ENCODE data around the gene ATF3.

ATF3 gene

GRCh38 chr1:212601524-212601923 is 7.0 kb upstream of the ATF3 start:
- no peak for DNase-seq
- Histone ChIP-seq H3K36me3 (replicated peaks) (no peaks in the 10 kb centered on the region), H3K27me3 (replicated peaks) (peaks cover 33% of the 10 kb centered on the region), H3K4me3 (ENCODE audit: low read depth, low read length) (no peak overlapping the region), H3K27ac (no peak overlapping the region)
- in situ Hi-C loops (cut with HindIII; ENCODE audit: low pct_ligation_motif_present, low sequenced_read_pairs) = no loop called here
- TF ChIP-seq, protein P1, sequence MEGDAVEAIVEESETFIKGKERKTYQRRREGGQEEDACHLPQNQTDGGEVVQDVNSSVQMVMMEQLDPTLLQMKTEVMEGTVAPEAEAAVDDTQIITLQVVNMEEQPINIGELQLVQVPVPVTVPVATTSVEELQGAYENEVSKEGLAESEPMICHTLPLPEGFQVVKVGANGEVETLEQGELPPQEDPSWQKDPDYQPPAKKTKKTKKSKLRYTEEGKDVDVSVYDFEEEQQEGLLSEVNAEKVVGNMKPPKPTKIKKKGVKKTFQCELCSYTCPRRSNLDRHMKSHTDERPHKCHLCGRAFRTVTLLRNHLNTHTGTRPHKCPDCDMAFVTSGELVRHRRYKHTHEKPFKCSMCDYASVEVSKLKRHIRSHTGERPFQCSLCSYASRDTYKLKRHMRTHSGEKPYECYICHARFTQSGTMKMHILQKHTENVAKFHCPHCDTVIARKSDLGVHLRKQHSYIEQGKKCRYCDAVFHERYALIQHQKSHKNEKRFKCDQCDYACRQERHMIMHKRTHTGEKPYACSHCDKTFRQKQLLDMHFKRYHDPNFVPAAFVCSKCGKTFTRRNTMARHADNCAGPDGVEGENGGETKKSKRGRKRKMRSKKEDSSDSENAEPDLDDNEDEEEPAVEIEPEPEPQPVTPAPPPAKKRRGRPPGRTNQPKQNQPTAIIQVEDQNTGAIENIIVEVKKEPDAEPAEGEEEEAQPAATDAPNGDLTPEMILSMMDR (IDR thresholded peaks at IDR 0.05; ENCODE audit: low read depth, low read length, missing control alignments) = no peak

- Histone ChIP-seq H3K36me3 (replicated peaks) (no peaks in the 10 kb centered on the region), H3K4me3 (ENCODE audit: low read depth, low read length) (no peak overlapping the region), H3K27me3 (replicated peaks) (peaks cover 44% of the 10 kb centered on the region), H3K27ac (peak overlapping the region; percentile 1)
- no peak for DNase-seq
- in situ Hi-C loops (cut with HindIII; ENCODE audit: low pct_ligation_motif_present, low sequenced_read_pairs) = no loop called here
- TF ChIP-seq, protein P1 (IDR thresholded peaks at IDR 0.05; ENCODE audit: low read depth, low read length, missing control alignments) = no peak
These were observed 2.8 kb upstream of the ATF3 start for GRCh38 chr1:212605441-212606394.

DNA sequence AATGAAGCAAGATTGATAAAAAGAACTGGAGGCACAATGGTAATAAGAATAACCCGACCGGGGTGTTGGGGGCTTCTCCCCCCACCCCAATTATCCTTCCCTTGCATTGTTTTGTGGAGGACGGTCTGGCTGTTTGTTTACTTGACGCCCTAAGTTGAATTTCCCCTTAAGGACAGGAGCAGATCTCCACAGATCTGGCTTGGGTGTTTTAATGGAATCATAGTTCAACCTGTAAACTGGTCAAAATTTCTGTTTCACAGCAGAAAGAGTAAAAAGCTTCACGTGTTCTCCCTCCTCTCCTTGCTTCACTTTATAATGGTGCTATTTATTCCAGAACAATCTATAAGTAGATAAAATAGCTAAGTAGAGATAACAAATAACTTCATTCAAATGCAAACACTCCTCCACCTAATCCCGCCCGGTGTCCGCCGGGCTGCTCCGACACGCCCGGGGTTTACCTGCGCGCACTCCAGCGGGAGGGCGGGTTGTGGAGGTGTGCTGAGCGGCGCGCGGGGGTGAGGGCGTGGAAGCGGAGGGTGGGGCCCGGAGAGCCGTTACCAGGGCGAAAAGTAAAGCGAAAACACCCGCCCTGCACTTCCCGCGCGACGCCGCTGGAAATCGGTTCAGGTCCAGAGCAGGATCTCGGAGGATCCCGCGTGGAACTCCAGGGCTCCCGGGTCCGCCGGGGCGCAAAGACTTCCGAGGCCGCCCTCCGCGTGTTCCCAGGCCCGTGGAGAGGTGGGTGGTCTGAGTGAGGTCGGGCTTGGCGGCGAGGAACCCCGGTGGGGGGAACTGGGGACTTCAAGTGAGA is 2.0 kb upstream of the ATF3 start:
- H3K4me3 ChIP-seq (ENCODE audit: low read depth, low read length) = peak overlapping the region; percentile 9
- no peaks in the 10 kb centered on the region for H3K36me3 ChIP-seq (replicated peaks)
- H3K27me3 ChIP-seq (replicated peaks) = peaks cover 42% of the 10 kb centered on the region
- H3K27ac ChIP-seq = no peak overlapping the region
- in situ Hi-C loops (cut with HindIII; ENCODE audit: low pct_ligation_motif_present, low sequenced_read_pairs) = no loop called here
- TF ChIP-seq, protein P1 (IDR thresholded peaks at IDR 0.05; ENCODE audit: low read depth, low read length, missing control alignments) = no peak
- no peak for DNase-seq

GRCh38 chr1:212607206-212607912 is 1.2 kb upstream of the ATF3 start:
- H3K36me3 ChIP-seq (replicated peaks) = no peaks in the 10 kb centered on the region
- no peak overlapping the region for H3K27ac ChIP-seq
- H3K4me3 ChIP-seq (ENCODE audit: low read depth, low read length) = peak overlapping the region; percentile 79
- TF ChIP-seq, protein P1 (IDR thresholded peaks at IDR 0.05; ENCODE audit: low read depth, low read length, missing control alignments) = no peak
- peaks cover 39% of the 10 kb centered on the region for H3K27me3 ChIP-seq (replicated peaks)
- no peak for DNase-seq
- in situ Hi-C loops (cut with HindIII; ENCODE audit: low pct_ligation_motif_present, low sequenced_read_pairs) = no loop called here

DNA sequence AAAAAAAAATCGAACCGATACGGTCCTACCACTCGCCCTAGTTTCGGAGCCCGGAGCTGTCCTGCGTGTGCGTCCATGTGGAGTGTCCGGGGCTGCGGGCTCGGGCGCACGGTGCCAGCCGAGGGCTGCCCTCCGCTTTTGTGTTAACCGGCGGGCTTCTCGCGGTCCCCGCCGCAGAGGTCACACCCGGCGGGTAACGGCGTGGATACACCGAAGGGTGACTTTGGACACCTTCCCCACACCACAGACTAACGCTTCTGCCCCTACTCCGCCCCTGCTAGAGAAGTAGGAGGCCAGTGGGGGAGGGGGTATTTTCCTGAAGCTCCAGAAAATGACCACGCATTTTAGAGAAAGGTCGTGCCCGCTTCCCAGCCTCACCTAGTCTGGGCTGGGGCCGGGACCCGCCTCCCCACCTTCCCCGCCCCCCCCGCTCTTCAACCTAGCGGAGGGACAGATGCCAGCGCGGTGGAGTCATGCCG is 609 bp upstream of the ATF3 start:
- Histone ChIP-seq H3K27me3 (replicated peaks) (peaks cover 34% of the 10 kb centered on the region), H3K36me3 (replicated peaks) (no peaks in the 10 kb centered on the region), H3K4me3 (ENCODE audit: low read depth, low read length) (peak overlapping the region; percentile 79), H3K27ac (peak overlapping the region; percentile 71)
- in situ Hi-C loops (cut with HindIII; ENCODE audit: low pct_ligation_motif_present, low sequenced_read_pairs) = no loop called here
- TF ChIP-seq, protein P1 (IDR thresholded peaks at IDR 0.05; ENCODE audit: low read depth, low read length, missing control alignments) = no peak
- no peak for DNase-seq
